ENCODE results near the gene MARVELD2.
"Not testable (repeated sequence)": the region's sequence is repeated elsewhere in the genome, so short reads cannot be mapped to it uniquely, and the experiment has no call there.

The MARVELD2 gene, protein sequence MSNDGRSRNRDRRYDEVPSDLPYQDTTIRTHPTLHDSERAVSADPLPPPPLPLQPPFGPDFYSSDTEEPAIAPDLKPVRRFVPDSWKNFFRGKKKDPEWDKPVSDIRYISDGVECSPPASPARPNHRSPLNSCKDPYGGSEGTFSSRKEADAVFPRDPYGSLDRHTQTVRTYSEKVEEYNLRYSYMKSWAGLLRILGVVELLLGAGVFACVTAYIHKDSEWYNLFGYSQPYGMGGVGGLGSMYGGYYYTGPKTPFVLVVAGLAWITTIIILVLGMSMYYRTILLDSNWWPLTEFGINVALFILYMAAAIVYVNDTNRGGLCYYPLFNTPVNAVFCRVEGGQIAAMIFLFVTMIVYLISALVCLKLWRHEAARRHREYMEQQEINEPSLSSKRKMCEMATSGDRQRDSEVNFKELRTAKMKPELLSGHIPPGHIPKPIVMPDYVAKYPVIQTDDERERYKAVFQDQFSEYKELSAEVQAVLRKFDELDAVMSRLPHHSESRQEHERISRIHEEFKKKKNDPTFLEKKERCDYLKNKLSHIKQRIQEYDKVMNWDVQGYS

DNA sequence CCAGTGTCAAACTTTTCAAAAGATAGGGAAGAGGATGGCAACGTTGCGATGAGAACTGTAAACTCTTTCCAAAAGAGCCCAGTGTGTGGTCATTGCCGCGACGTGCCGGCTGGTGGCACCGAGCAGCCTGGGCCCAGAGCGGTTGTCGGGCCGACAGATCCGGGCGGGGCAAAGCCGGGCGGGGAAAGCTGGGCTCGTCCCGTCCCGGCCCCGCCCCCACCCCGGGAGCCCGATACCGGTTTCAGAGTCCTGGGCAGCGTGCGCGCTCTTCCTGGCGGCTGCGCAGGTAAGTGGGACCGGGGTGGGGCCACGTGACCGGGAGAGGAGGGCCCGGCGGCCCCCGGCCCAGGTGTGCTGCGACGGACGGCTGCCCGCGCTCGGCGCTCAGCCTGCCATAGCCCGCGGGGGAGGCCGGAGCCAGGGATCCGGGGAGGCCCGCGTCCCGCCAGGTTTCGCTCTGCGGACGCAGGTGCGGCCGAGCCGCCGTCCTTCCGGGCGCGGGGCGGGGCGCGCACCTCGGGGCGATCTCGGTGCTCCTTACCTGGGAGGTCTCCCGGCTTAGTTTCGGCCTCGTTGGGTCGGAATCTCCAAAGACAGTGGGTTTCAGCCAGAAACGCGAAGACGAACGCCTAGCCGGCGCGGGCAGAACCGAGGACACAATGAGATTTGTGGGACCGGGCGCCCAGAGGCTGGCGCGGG, at the start of gene MARVELD2:
TSS of gene MARVELD2 (plus strand) at position 232 of the 699 bp plus-strand sequence. CDS start 4,270 bp downstream, outside the sequence.
- peak; percentile 76 for DNase-seq

DNA sequence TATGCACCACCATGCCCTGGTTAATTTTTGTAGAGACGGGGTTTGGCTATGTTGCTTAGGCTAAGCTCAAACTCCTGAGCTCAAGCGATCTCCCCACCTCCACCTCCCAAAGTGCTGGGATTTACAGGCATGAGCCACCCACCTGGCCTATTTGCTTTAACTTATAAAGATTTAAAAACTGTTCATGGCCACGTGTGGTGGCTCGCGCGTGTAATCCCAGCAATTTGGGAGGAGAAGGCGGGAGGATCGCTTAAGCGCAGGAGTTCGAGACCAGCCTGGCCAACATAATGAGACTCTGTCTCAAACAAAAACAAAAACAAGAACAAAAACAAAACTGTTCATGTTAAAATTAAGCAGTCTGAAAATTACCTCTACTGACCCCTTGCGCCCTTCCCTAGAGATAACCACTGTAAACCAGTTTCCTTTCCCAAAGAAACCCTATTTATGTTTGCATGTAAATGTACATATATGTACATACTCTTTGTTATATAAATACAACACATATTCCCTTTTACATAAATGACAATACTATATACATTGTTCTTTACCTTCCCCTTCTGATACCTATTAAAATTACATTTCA, 47.1 kb upstream of the MARVELD2 start:
- no peak for DNase-seq

DNA sequence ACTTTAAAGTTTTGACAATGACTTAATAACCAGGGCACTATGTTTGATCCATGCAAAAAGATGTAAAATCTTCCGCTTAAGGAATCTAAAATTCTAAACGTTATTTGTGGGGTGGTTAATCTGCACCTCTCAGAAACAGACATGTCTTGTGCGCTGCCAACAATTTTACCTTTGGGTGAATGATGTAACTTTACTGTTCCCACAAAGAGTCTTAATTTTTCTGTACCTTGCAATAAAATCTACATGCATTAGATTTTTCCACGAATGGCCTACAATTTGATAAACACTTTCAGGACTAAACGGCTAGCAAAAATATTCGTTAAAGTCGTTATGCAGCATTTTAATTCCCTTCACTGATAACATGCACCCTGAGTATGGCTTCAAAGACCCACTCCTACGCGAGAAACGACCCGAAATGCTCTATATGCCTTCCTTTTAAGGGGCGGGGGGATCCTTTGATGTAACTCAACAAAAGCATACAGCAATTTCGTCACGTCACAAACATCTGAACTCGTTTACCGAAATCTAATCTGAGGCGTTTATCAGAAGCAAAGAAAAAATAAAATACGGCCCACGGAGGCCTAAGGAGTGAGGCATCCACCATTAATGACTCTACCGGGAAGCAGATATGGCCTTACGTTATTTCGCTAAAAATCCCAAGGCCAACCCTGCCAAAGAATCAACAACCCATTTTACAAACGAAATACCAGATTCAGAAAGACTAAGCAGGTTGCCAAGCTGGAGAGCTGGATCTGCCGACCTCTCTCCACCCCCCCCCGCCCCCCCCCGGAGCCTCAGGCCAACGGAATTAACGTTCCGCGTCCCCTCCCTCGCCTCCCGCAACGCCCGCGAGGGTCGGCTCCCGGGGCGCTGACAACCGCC, 46.2 kb upstream of the MARVELD2 start:
- DNase-seq = no peak

DNA sequence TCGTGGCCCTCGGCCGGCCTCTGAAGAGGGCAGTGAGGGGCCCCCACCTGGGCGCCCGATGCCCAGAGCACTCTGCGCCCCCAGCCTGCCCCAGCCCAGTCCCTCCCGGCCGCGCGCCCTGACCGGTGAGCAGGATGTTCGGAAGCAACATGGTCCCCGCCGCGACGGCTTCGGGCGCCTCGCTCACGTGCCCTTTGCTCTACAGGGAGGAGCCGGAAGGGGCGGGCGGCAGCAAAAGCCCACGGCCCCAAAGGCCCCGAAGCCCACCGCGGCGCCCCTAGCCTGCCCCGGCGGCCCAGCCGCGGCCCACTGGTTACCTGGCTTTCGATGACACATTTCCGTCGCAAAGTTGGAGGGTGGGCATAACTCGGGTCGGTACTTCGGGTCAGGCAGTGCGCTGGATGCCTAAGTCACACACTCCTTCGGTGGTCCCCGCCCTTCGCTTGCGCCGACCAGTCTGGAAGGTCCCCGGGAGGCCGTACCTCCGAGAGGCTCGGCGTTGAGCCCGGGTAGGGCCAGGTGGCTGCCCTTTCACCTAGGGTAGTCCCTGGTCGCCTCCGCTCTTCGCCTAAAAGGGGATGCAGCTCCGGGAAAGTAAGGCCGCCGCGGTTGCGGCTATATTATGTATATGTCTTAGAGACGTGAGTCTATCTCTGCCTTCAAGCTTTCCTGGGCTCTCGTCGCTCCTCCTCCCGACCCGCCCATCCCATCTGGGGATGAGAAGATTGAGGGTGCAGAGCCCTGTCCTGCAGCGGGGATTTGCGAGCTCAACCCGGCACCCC, 45.4 kb upstream of the MARVELD2 start, which contains the start of the genes AK6, RAD17 and TAF9:
TSS of gene AK6 (minus strand) at position 181 of the 782 bp plus-strand sequence. CDS start at position 151, 30 bp downstream.
TSS of gene RAD17 (plus strand) at position 479 of the 782 bp plus-strand sequence. CDS start 2,391 bp downstream, outside the sequence.
TSS of gene TAF9 (minus strand) at position 181 of the 782 bp plus-strand sequence. CDS start 3,783 bp downstream, outside the sequence.
- DNase-seq = peak; percentile 78

DNA sequence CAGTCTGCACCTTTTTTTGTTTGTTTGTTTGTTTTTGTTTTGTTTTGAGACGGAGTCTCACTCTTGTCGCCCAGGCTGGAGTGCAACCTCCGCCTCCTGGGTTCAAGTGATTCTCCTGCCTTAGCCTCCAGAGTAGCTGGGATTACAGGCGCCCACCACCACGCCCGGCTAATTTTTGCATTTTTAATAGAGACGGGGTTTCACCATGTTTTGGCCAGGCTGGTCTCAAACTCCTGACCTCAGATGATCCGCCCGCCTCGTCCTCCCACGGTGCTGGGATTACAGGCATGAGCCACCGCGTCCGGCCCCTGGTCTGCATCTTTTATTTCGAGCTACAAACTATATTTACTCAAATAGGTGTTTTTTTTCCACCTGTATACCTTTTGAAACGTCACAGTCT, 44.6 kb upstream of the MARVELD2 start:
- not testable (repeated sequence) for DNase-seq

DNA sequence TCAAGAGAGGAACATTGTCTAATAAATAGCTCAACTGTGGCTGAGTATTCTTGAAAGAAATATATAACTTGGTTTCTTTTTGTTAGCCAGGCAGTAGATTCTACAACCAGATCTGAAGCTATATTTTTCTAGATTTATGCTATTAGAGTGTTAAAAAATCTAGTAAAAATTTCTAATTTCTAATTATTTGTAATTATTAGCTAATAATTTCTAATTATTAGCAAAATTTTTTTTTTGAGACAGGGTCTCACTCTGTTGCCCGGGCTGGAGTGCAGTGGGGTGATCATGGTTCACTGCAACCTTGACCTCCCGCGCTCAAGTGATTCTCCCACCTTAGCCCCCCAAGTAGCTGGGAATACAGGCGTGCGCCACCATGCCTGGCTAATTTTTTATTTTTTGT, 42.5 kb upstream of the MARVELD2 start:
- DNase-seq = no peak

DNA sequence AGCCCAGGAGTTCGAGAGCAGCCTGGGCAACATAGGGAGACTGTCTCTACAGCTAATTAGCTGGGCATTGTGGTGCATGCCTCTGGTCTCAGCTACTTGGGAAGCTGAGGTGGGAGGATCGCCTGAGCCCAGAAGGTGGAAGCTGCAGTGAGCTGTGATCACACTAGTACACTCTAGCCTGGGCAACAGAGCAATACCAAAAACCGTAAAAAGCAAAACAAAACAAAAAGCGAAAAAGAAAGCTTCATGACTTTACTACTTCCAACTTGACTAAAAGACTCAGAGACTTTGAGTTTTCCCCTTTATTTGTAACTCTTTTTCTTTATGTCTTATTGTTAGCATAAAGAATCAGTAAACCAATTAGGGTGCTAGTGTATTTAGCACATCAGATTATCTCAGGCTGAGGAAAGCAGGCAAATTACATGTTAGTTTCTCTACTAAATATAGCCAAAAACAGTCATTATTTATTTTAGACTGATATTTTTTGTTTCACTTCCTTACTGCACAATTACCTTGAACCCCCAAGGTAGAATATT, 39.9 kb upstream of the MARVELD2 start:
- DNase-seq = no peak

DNA sequence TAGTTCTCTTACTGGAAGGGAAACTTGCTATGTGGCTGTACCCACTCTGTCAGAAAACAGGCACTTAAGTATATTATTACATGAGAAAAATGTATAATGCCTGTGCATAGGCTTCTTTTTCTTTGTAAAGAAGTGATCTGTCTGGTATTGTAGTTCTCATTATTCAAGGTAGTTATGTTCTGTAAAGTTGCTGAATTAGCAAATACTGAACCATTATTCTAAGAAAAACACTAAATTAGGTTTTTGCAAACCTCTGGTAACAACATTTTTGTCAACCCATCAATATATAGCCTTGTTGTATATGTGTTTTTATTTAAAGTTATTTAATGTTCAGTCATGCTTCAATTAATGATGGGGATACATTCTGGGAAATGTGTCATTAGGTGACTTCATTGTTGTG, 36.5 kb upstream of the MARVELD2 start:
- no peak for DNase-seq

DNA sequence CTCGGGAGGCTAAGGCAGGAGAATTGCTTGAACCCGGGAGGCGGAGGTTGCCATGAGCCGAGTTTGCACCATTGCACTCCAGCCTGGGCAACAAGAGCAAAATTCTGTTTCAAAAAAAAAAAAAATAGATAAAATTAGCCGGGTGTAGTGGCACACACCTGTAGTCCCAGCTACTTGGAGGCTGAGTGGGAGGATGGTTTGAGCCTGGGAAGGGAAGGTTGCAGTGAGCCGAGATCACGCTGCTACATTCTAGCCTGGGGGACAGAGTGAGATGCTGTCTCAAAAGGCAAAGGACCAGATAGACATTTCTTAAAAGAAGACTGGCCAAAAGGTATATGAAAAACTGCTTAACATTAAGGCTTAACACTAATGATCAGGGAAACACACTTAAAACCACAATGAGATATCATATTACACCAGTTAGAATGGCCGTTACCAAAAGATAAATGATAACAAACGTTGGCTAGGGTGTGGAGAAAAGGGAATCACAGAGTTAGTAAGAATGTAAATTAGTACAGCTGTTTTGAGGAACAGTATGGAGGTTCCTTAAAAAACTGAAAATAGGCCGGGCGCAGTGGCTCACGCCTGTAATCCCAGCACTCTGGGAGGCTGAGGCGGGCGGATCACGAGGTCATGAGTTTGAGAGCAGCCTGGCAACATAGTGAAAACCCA, 10.1 kb upstream of the MARVELD2 start:
- no peak for DNase-seq

DNA sequence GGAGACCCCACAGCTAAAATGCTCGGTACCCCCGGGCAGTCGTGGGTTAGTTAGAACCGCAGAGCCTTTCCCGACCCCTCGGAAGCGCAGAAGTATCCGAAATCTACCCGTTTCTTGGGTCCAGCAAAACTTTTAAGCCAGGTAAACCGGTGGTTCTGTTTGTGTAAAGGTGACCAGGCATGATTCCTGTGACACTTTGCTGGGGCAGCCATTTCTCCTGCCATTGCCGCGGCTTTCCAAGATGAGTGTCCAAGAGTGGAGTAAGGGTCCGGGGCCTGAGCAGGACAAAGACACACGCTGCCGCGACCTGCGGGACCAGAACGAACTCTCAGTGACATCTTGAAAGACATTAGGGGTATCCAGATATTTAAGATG, 655 bp downstream of the MARVELD2 start:
- DNase-seq = peak; percentile 29

DNA sequence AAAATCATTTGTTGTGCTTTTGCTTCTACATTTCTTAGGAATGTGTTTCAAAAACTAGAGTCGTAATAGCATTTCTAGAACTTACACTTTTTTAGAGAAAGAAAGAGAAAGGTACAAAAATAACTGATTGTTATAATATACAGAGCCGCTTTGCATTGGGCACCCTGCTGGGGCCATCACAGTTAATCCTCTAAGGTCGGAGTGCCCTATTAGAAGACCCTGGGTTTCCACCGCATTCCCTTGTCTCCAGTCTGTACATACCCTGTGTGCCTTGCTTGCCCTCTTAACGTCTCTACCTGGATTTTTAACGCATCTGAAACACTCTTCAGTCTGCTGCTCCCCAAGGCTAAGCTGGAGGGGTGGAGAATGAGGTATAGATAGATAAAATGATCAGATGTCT, 1.3 kb downstream of the MARVELD2 start:
- DNase-seq = peak; percentile 30

DNA sequence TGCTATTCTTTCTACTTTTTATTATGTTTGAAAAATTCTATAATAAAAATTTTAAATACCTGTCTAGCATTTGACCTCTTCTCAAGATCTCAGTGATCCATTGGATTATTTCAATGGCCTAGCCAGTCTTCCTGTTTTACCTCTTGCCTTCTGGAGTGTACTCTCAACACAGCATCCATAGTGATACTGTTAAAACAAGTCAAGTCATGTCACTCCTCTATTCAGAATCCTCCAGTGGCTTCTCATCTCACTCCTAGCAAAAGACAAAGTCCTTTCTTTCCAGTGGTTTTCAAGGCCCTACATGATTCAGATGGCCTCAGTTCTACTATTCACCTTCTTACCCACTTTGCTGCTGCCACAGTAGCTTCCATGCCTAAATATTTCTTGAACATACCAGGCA, 1.8 kb downstream of the MARVELD2 start:
- DNase-seq = peak; percentile 30

DNA sequence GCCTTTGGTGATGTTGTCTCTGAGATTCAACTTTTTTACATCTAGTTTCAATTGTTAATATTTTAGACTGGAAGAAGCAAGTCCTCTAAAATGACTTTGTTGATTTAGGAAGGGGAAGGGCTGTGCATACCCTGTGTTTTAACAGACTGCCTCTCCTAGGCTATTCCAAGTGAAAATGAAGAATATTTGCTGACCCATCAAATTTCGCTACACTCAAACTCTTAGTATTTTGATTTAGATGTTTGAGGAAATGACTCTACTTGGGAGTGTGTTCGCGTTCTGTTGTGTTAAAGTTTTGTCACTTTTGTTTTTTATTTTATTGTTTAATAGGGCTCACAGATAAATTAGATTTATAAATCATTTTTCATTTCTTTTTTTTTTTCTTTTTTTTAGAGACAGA, 3.6 kb downstream of the MARVELD2 start:
- no peak for DNase-seq

DNA sequence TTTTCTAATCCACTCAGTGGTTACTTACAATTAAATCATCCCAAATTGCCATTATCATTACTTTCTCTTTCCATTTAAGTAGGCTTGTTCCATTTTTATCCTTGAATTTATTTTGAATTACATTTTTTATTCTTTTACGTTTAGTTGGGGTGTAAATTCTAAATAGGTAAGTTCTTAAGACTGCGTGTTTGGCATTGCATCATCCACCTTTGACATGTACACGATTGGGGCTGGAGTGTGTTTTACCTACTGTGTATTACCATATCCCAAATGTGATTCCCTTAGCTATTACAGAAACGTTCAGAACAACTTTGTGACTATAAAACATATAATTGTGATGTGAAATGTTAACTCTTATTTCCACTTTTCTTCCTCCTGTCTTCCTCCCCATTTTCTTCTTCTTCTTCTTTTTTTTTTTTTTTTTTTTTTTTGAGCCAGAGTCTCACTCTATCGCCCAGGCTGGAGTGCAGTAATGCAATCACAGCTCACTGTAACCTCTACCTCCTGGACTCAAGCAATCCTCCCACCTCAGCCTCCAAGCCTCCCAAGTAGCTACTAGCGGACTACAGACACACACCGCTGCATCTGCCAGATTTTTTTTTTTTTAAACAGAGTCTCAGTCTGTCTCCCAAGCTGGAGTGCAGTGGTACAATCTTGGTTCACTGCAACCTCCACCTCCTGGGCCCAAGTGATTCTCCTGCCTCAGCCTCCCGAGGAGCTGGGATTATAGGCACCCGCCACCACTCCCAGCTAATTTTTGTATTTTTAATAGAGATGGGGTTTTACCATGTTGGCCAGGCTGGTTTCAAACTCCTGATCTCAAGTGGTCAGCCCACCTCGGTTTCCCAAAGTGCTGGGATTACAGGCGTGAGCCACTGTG, 16.7 kb downstream of the MARVELD2 start:
- DNase-seq = no peak

DNA sequence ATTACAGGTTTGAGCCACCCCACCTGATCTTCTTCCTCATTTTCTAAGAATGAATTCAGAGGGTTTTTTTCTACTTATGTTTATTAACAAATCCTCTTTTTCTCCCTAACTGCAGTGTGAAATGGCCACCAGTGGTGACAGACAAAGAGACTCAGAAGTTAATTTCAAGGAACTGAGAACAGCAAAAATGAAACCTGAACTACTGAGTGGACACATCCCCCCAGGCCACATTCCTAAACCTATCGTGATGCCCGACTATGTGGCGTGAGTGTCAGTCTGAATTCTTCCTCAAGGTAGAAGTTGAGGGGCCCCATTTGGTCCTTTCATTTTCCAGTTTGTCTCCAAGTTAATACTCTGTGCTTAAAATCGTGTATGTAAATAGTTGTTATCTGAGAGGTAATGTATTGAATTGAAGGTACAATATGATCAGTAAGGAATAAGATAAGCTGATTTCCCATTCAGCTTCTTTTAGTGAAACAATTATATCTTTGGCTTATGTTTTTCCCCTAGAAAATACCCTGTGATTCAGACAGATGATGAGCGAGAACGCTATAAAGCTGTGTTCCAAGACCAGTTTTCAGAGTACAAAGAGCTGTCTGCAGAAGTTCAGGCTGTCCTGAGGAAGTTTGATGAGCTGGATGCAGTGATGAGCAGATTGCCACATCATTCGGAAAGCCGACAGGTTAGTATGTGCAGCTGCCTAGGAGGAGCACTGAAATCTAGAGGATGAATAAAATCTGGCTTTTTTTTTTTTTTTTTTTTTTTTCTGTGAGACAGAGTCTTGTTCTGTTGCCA, 17.7 kb downstream of the MARVELD2 start:
- DNase-seq = no peak

DNA sequence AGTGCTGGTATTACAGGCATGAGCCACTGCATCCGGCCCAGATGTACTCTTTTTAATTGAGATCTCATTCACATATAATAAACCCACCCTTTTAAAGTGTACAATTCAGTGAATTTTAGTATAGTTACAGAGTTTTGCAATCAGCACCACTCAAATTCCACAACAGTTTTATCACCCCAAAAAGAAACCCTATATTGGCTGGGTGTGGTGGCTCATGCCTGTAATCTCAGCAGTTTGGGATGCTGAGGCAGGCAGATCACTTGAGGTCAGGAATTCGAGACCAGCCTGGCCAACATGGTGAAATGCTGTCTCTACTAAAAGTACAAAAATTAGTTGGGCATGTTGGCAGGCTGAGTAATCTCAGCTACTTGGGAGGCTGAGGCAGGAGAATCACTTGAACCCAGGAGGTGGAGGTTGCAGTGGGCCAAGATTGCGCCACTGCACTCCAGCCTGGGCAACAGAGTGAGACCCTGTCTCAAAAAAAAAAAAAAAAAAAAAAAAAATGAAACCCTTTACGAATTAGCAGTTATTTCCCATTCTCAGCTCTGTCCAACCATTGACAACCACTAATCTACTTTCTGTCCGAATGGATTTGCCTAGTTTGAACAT, 20.5 kb downstream of the MARVELD2 start:
- DNase-seq = not testable (repeated sequence)

DNA sequence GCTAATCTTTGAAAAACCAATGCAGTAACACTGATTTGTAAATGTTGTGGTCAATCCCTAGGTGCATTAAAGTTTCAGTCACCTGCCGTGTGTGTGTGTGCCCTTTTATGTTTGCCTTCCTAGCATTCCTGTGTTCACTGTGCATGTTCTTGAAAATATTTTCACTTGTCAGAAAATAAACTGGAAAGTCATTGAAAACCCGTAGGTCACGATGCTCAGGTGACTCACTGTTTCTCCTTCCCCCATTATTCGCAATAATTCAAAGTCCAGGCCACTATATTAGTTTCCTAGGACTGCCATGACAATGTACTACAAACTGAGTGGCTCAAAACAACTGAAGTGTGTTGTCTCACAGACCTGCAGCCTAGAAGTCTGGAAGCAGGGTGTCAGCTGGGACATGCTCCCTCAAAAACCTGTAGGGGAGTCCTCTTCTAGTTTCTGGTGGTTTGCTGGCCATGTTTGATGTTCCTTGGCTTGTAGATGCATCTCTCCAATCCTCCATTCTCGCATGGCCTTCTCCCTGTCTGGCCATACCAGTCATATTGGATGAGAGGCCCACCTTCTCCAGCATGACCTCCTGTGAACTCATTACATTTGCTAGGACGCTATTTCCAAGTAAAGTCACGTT, 29.3 kb downstream of the MARVELD2 start:
- no peak for DNase-seq

DNA sequence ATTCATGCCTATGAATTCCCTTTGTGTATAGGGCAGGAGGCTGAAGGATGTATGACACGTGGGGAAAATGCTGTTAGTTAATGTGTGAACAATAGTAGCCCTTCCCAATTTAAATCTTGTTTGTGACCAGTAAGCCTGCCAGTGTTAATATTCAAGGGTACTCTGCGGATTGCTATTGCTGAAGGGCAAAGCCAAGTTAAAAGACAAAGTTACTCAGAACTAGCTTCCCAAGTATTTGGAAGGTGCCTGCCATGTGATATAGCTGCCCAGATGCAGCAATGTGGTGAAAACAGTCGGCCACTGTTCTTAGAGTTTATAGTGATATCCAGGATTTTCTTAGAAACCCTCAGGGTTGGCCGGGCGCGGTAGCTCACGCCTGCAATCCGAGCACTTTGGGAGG, 34.6 kb downstream of the MARVELD2 start:
- DNase-seq = no peak
